Measurements from ENCODE around the gene KRTAP12-3. TPM values are rescaled to one million over a fixed set of nuclear protein-coding genes. Genes with fewer than 3 reads are reported as not detected.

Gene KRTAP12-3
- total and polyA plus RNA-seq, 2 donors (not counting 1 experiment from before 2014, with no cell fraction given), result not detected

DNA sequence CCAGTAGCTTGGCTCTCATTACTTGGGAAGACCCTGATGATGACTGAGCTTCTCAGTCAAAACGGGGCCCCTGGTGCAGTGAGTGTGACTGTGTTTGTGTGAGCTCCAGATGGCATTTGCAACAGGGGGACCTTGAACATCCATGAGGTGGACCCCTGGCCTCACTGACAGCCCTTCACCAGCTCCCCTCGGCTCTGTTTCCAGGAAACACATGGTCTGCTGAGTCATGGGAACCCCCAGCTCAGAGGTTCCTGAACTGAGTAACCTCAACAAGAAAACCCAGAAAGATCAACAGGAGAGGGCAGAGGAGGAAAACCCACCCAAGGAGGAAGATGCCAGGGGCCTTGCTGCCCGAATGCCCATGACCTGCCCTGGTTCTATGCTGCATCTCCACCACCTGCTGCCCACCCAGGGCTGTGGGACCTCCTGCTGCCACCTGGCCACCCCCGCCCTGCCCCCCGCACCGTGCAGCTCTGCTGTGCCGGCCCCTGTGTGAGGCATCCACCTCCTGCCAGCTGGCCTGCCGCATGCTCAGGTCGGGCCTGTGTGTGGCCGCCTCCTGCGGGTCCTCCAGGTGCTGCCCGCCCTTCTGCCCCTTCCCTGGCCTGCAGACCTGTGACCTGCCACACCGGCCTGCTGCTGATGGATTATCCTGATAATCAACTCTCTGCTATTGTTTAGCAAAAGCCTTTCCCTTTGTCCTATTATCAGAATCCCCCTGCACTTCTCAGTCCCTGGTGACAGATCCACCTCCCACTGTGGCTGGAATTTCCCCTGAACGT, 28.5 kb downstream of the KRTAP12-3 start:
- Histone ChIP-seq H2AFZ (ENCODE audit: insufficient read depth, low read depth, low read length, poor library complexity, severe bottlenecking) (no peak overlapping the region), H3K27me3 (replicated peaks in 1 of 4; ENCODE audit: control extremely low read depth in 1 of 4, control insufficient read depth in 3 of 4, insufficient read depth in 4 of 4, low read length in 3 of 4) (peaks cover 0 to 17% (median 0%) of the 10 kb centered on the region in 4 experiments), H3K79me2 (ENCODE audit: control insufficient read depth, insufficient read depth, low read length) (no peaks in the 10 kb centered on the region), H3K9me3 (ENCODE audit: control extremely low read depth in 1 of 3, control insufficient read depth in 2 of 3, insufficient read depth in 1 of 3, low read length in 2 of 3) (peaks cover 0 to 4% (median 0%) of the 10 kb centered on the region in 3 donors), H3K4me1 (ENCODE audit: control insufficient read depth in 2 of 2, insufficient read depth in 2 of 2, low read length in 2 of 2) (no peaks in the 10 kb centered on the region), H3K4me2 (replicated peaks; ENCODE audit: low read depth, low read length, poor library complexity, severe bottlenecking) (no peak overlapping the region), H3K36me3 (replicated peaks in 1 of 2; ENCODE audit: control extremely low read depth in 1 of 2, control insufficient read depth in 1 of 2, extremely low read depth in 1 of 2, insufficient read depth in 2 of 2, low read length in 1 of 2) (no peaks in the 10 kb centered on the region), H3K4me3 (ENCODE audit: control extremely low read depth in 1 of 5, extremely low read depth in 1 of 5, insufficient read depth in 1 of 5, low read depth in 2 of 5, low read length in 4 of 5) (no peak overlapping the region), H4K20me1 (ENCODE audit: control insufficient read depth, insufficient read depth, low read length, poor library complexity, severe bottlenecking) (no peaks in the 10 kb centered on the region), H3K9ac (ENCODE audit: low read length) (no peak overlapping the region), H3K27ac (ENCODE audit: low read length in 2 of 2) (no peak overlapping the region)
- H3K27me3 Mint-ChIP-seq, result peaks cover 51% of the 10 kb centered on the region
- ChIA-PET POLR2A (no interaction called here), CTCF (no interaction called here)
- intact Hi-C loops (cut with micrococcal nuclease), result no loop called here
- H3K4me1 Mint-ChIP-seq, result no peaks in the 10 kb centered on the region
- H3K9me3 Mint-ChIP-seq (ENCODE audit: insufficient read depth), result no peaks in the 10 kb centered on the region
- WGBS (ENCODE audit: insufficient coverage), result 40% methylated on average over 13 of the region's 14 CpGs
- DNase-seq, result no peak
- TF ChIP-seq, protein P1, sequence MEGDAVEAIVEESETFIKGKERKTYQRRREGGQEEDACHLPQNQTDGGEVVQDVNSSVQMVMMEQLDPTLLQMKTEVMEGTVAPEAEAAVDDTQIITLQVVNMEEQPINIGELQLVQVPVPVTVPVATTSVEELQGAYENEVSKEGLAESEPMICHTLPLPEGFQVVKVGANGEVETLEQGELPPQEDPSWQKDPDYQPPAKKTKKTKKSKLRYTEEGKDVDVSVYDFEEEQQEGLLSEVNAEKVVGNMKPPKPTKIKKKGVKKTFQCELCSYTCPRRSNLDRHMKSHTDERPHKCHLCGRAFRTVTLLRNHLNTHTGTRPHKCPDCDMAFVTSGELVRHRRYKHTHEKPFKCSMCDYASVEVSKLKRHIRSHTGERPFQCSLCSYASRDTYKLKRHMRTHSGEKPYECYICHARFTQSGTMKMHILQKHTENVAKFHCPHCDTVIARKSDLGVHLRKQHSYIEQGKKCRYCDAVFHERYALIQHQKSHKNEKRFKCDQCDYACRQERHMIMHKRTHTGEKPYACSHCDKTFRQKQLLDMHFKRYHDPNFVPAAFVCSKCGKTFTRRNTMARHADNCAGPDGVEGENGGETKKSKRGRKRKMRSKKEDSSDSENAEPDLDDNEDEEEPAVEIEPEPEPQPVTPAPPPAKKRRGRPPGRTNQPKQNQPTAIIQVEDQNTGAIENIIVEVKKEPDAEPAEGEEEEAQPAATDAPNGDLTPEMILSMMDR (IDR thresholded peaks at IDR 0.05), result no peak
- TF ChIP-seq EZH2 (IDR thresholded peaks at IDR 0.05; ENCODE audit: borderline replicate concordance, insufficient read depth, low read depth, low read length, poor library complexity, severe bottlenecking), result no peak
- no peak overlapping the region for H3K27ac Mint-ChIP-seq
- H3K4me3 Mint-ChIP-seq, result no peak overlapping the region
- ATAC-seq (ENCODE audit: low read depth), result no peak

DNA sequence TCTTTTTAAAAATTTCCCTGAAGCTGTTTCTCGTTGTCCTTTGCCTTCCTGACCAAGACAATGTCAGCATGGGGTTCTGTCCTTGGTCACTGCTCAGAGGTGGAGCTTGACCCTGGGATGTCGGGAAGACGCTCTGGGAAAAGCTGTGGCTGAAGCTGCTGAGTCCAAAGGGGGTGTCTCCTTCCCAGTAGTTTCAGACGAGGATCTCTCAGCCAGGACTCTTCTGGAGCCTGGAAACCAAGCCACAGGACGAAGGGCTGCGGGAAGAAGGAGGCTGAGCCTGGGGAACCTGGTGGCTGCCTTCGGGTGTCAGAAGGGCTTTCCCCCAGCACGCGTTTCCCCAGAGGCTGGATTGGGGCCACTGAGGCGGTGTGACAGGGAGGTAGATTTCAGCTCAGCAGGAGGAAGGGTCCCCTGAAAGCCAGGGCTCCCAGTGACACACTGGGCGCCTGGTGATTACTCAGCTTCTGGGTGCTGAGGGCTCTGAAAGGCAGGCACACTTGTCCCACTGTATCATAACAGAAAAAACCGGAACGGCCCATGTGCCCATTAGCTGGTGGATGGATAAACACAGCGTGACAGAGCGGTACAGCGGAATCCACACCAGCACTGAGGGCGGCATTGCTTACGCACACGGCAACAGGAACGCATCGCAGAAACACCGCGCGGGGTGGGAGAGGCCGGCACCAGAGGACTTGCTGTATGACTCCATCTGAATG, 29.3 kb downstream of the KRTAP12-3 start:
- Histone ChIP-seq H3K27me3 (replicated peaks in 1 of 4; ENCODE audit: control extremely low read depth in 1 of 4, control insufficient read depth in 3 of 4, insufficient read depth in 4 of 4, low read length in 3 of 4) (peaks cover 0 to 17% (median 0%) of the 10 kb centered on the region in 4 experiments), H3K4me3 (ENCODE audit: control extremely low read depth in 1 of 5, extremely low read depth in 1 of 5, insufficient read depth in 1 of 5, low read depth in 2 of 5, low read length in 4 of 5) (no peak overlapping the region)
- TF ChIP-seq EZH2 (IDR thresholded peaks at IDR 0.05; ENCODE audit: borderline replicate concordance, insufficient read depth, low read depth, low read length, poor library complexity, severe bottlenecking), result no peak
- TF ChIP-seq, protein P1 (IDR thresholded peaks at IDR 0.05), result no peak

More for the DNA sequence above, 29.3 kb downstream of the KRTAP12-3 start:
- no peak overlapping the region for H3K9ac ChIP-seq (ENCODE audit: low read length)
- H3K27ac ChIP-seq (ENCODE audit: low read length in 2 of 2), result no peak overlapping the region
- DNase-seq, result no peak
- no peak overlapping the region for H3K27ac Mint-ChIP-seq
- WGBS (ENCODE audit: insufficient coverage), result 90% methylated on average over 25 of the region's 25 CpGs
- no peaks in the 10 kb centered on the region for H3K79me2 ChIP-seq (ENCODE audit: control insufficient read depth, insufficient read depth, low read length)
- H4K20me1 ChIP-seq (ENCODE audit: control insufficient read depth, insufficient read depth, low read length, poor library complexity, severe bottlenecking), result no peaks in the 10 kb centered on the region
- no peaks in the 10 kb centered on the region for H3K36me3 ChIP-seq (replicated peaks in 1 of 2; ENCODE audit: control extremely low read depth in 1 of 2, control insufficient read depth in 1 of 2, extremely low read depth in 1 of 2, insufficient read depth in 2 of 2, low read length in 1 of 2)
- intact Hi-C loops (cut with micrococcal nuclease), result no loop called here
- H3K4me1 Mint-ChIP-seq, result no peaks in the 10 kb centered on the region
- H3K4me2 ChIP-seq (replicated peaks; ENCODE audit: low read depth, low read length, poor library complexity, severe bottlenecking), result no peak overlapping the region
- no peak overlapping the region for H3K4me3 Mint-ChIP-seq
- no peaks in the 10 kb centered on the region for H3K4me1 ChIP-seq (ENCODE audit: control insufficient read depth in 2 of 2, insufficient read depth in 2 of 2, low read length in 2 of 2)
- H2AFZ ChIP-seq (ENCODE audit: insufficient read depth, low read depth, low read length, poor library complexity, severe bottlenecking), result no peak overlapping the region
- H3K9me3 ChIP-seq (ENCODE audit: control extremely low read depth in 1 of 3, control insufficient read depth in 2 of 3, insufficient read depth in 1 of 3, low read length in 2 of 3), result peaks cover 0 to 4% (median 0%) of the 10 kb centered on the region in 3 donors
- ChIA-PET CTCF (no interaction called here), POLR2A (no interaction called here)
- ATAC-seq (ENCODE audit: low read depth), result no peak
- peaks cover 49% of the 10 kb centered on the region for H3K27me3 Mint-ChIP-seq
- no peaks in the 10 kb centered on the region for H3K9me3 Mint-ChIP-seq (ENCODE audit: insufficient read depth)
